Measurements from ENCODE around the gene ASPSCR1. TPM values are rescaled to one million over a fixed set of nuclear protein-coding genes. Genes with fewer than 3 reads are reported as not detected.

ASPSCR1 gene
- total and polyA plus RNA-seq, 9 of the 15 experiments (the other 6 are each of a cell fraction or from before 2014, with no cell fraction given) = 0.90 to 36.9 (median 11.6) TPM

GRCh38 chr17:81977211-81977808 lies at the start of gene ASPSCR1 (continued):
- TF ChIP-seq CREB5 (CRISPR knock-in tag; IDR thresholded peaks at IDR 0.05) = no peak
- TF ChIP-seq GABPA (tag; conservative IDR thresholded peaks at IDR 0.05; ENCODE audit: low read depth) = peak; percentile 90
- no peak for TF ChIP-seq ETV1 (tag; conservative IDR thresholded peaks at IDR 0.05; ENCODE audit: low read depth)
- no peak for TF ChIP-seq SRSF7 (optimal IDR thresholded peaks at IDR 0.05; ENCODE audit: low read depth, low read length)
- TF ChIP-seq CEBPZ (IDR thresholded peaks at IDR 0.05; ENCODE audit: borderline replicate concordance, low read depth, low read length) = no peak
- TF ChIP-seq JUN (IDR thresholded peaks at IDR 0.05; ENCODE audit: borderline replicate concordance, low read depth, low read length) = 0 out of 2 replicates have a peak, but pooled peaks have one; percentile 45
- TF ChIP-seq JUN (CRISPR knock-in tag; IDR thresholded peaks at IDR 0.05; ENCODE audit: borderline replicate concordance) = 0 out of 2 replicates have a peak, but pooled peaks have one; percentile 51
- TF ChIP-seq CREB1 (IDR thresholded peaks at IDR 0.05) = peak; percentile 81
- peak; percentile 88 for TF ChIP-seq CREB1 (CRISPR knock-in tag; IDR thresholded peaks at IDR 0.05)
- peak; percentile 87 for TF ChIP-seq TAF1 (IDR thresholded peaks at IDR 0.05; ENCODE audit: control insufficient read depth, extremely low read depth, insufficient read depth, low read length, severe bottlenecking)
- TF ChIP-seq BMI1 (IDR thresholded peaks at IDR 0.05; ENCODE audit: low read length) = no peak
- TF ChIP-seq ZFP36 (IDR thresholded peaks at IDR 0.05; ENCODE audit: low read depth, low read length, partially characterized antibody) = no peak
- TF ChIP-seq RNF219 (CRISPR knock-in tag; IDR thresholded peaks at IDR 0.05) = no peak
- no peak for TF ChIP-seq ESRRB (CRISPR knock-in tag; IDR thresholded peaks at IDR 0.05; ENCODE audit: borderline replicate concordance)
- TF ChIP-seq RBBP5 (IDR thresholded peaks at IDR 0.05; ENCODE audit: borderline replicate concordance, insufficient read depth, low read length, poor library complexity, severe bottlenecking) = peak; percentile 99
- TF ChIP-seq ARID2 (IDR thresholded peaks at IDR 0.05) = no peak
- no peak for TF ChIP-seq ZNF584 (CRISPR knock-in tag; IDR thresholded peaks at IDR 0.05; ENCODE audit: low read depth)
- no peak for TF ChIP-seq ZNF431 (CRISPR knock-in tag; IDR thresholded peaks at IDR 0.05)
- peak; percentile 97 for TF ChIP-seq CCNT2 (IDR thresholded peaks at IDR 0.05; ENCODE audit: borderline replicate concordance, extremely low read depth, insufficient read length, low read depth, low read length)
- TF ChIP-seq TCF15 (CRISPR knock-in tag; IDR thresholded peaks at IDR 0.05) = no peak
- TF ChIP-seq ARID1B (IDR thresholded peaks at IDR 0.05) = no peak

All from K562 (cell line).